22Rv1 (cell line): ENCODE results near the gene INO80C.
"Not testable (repeated sequence)": the region's sequence is repeated elsewhere in the genome, so short reads cannot be mapped to it uniquely, and the experiment has no call there.

ENCODE experiments used
- ZFX ChIP-seq: fragments of 450-650 bp; IDR thresholded peaks from 2 replicates; pipeline ENCODE4 v1.6.1; 2017; ENCODE audit warnings: antibody characterized with exemption, borderline replicate concordance
- TF ChIP-seq, protein P1 (sequence below): fragments of 450-650 bp; IDR thresholded peaks from 2 replicates; pipeline ENCODE4 v1.5.1; 2017; ENCODE audit warnings: mild to moderate bottlenecking

GRCh38 chr18:35453065-35453464 lies 44.7 kb downstream of the INO80C start:
- TF ChIP-seq, protein P1, sequence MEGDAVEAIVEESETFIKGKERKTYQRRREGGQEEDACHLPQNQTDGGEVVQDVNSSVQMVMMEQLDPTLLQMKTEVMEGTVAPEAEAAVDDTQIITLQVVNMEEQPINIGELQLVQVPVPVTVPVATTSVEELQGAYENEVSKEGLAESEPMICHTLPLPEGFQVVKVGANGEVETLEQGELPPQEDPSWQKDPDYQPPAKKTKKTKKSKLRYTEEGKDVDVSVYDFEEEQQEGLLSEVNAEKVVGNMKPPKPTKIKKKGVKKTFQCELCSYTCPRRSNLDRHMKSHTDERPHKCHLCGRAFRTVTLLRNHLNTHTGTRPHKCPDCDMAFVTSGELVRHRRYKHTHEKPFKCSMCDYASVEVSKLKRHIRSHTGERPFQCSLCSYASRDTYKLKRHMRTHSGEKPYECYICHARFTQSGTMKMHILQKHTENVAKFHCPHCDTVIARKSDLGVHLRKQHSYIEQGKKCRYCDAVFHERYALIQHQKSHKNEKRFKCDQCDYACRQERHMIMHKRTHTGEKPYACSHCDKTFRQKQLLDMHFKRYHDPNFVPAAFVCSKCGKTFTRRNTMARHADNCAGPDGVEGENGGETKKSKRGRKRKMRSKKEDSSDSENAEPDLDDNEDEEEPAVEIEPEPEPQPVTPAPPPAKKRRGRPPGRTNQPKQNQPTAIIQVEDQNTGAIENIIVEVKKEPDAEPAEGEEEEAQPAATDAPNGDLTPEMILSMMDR: not testable (repeated sequence)
- TF ChIP-seq ZFX: not testable (repeated sequence)
